Endothelial cell of umbilical vein (primary cell): Measurements from ENCODE around the gene MCOLN2. TPM values are rescaled to one million over a fixed set of nuclear protein-coding genes. Genes with fewer than 3 reads are reported as not detected.

ENCODE experiments used
- BruUV-seq: library from RNA; stranded (reverse); fragments of 400-500 nt; replicated peaks from 2 replicates; lab custom pipeline; 2021; lab: Mats Ljungman, UMichigan
- CTCF ChIA-PET: fragments of 300-600, 350-600 bp; sonication (Branson Sonifier 250); formaldehyde crosslinking; loops from one replicate; lab custom pipeline; 2021; ENCODE audit warnings: antibody characterized with exemption, inconsistent platforms; lab: Charles Lee
- POLR2A ChIA-PET: fragments of 300-600, 350-600 bp; sonication (Branson Sonifier 250); formaldehyde crosslinking; loops from one replicate; lab custom pipeline; 2021; ENCODE audit warnings: antibody characterized with exemption, inconsistent platforms; lab: Charles Lee
- DNase-seq: peaks from one replicate; pipeline ENCODE4 v3.0.0-alpha.2; 2011; ENCODE audit warnings: low read depth, low spot score
- FAIRE-seq: peaks from 2 replicates; lab custom pipeline; 2011; peaks lifted over from hg19 to GRCh38; lab: Jason Lieb, UNC
- H2AFZ ChIP-seq: 2 replicates; pipeline ENCODE4 v1.6.0; 2012; ENCODE audit warnings: low read depth, low read length, control low read depth, inconsistent platforms
- H3K27ac ChIP-seq: 2 replicates; pipeline ENCODE4 v1.5.1; 2011; ENCODE audit warnings: low read depth, mild to moderate bottlenecking, control low read depth, low read length, moderate library complexity; ENCODE audit not compliant: insufficient read depth
- H3K27me3 ChIP-seq, 2 experiments: 2 replicates each; pipeline versions ENCODE4 v1.6.0 to v1.6.1; 2011; ENCODE audit warnings: low read length in 2 of 2, mixed read lengths in 1 of 2; ENCODE audit not compliant: control insufficient read depth in 2 of 2, insufficient read depth in 2 of 2
- H3K36me3 ChIP-seq, 2 experiments: 2 replicates in 1 of 2; 3 replicates in 1 of 2; pipeline ENCODE4 v1.5.1; 2011; ENCODE audit warnings: low read length in 2 of 2, mild to moderate bottlenecking in 1 of 2, moderate library complexity in 1 of 2; ENCODE audit not compliant: control insufficient read depth in 2 of 2, insufficient read depth in 2 of 2; ENCODE audit errors: extremely low read depth in 1 of 2
- H3K4me1 ChIP-seq: 3 replicates; pipeline ENCODE4 v1.5.1; 2011; ENCODE audit warnings: mild to moderate bottlenecking, low read length; ENCODE audit not compliant: control insufficient read depth, insufficient read depth; ENCODE audit errors: extremely low read depth
- H3K4me2 ChIP-seq: 2 replicates; pipeline ENCODE4 v1.6.1; 2011; ENCODE audit warnings: low read length, control low read depth, mixed read lengths; ENCODE audit not compliant: insufficient read depth
- H3K4me3 ChIP-seq, 3 experiments: fragments of 200-600 bp in 1 of 3; sonication (generic), shearing (Covaris generic) in 1 of 3; replicated peaks in 1 of 3; 2 replicates each; pipeline ENCODE4 v1.5.1; 2011 to 2016; ENCODE audit warnings: control low read depth in 3 of 3, low read length in 3 of 3, mild to moderate bottlenecking in 2 of 3, inconsistent platforms in 1 of 3, low read depth in 1 of 3, moderate library complexity in 1 of 3; ENCODE audit not compliant: insufficient read depth in 1 of 3
- H3K79me2 ChIP-seq: 2 replicates; pipeline ENCODE4 v1.6.0; 2012; ENCODE audit warnings: low read length, inconsistent platforms; ENCODE audit not compliant: control insufficient read depth, insufficient read depth
- H3K9ac ChIP-seq: replicated peaks from 2 replicates; pipeline ENCODE3; 2011; ENCODE audit warnings: low read length, control low read depth; ENCODE audit not compliant: insufficient read depth; ENCODE audit errors: extremely low read depth
- H3K9me1 ChIP-seq: replicated peaks from 3 replicates; pipeline ENCODE4 v1.6.0; 2011; ENCODE audit warnings: mild to moderate bottlenecking, low read length; ENCODE audit not compliant: control insufficient read depth, insufficient read depth; ENCODE audit errors: extremely low read depth
- H3K9me3 ChIP-seq: replicated peaks from 2 replicates; pipeline ENCODE4 v1.5.1; 2012; ENCODE audit warnings: low read length, inconsistent platforms; ENCODE audit not compliant: control insufficient read depth, insufficient read depth
- H4K20me1 ChIP-seq: replicated peaks from 2 replicates; pipeline ENCODE3; 2011; ENCODE audit warnings: mild to moderate bottlenecking, low read length; ENCODE audit not compliant: control insufficient read depth, insufficient read depth; ENCODE audit errors: extremely low read depth
- CTCF ChIP-seq, 2 donors: IDR thresholded peaks; 1 replicate in 1 of 2; 2 replicates in 1 of 2; pipeline ENCODE4 v1.5.1; 2011; ENCODE audit warnings: low read length in 2 of 2, mild to moderate bottlenecking in 2 of 2, moderate library complexity in 2 of 2, control low read depth in 1 of 2, inconsistent platforms in 1 of 2, low read depth in 1 of 2; ENCODE audit not compliant: insufficient read depth in 1 of 2; ENCODE audit errors: extremely low read depth in 1 of 2
- EZH2 ChIP-seq: IDR thresholded peaks from 2 replicates; pipeline ENCODE4 v1.6.1; 2012; ENCODE audit warnings: borderline replicate concordance, low read depth, mild to moderate bottlenecking, moderate library complexity, low read length, inconsistent platforms; ENCODE audit not compliant: severe bottlenecking
- FOS ChIP-seq: IDR thresholded peaks from 2 replicates; pipeline ENCODE4 v1.6.1; 2011; ENCODE audit warnings: mild to moderate bottlenecking, low read length, moderate library complexity, borderline replicate concordance; ENCODE audit not compliant: insufficient read depth
- GATA2 ChIP-seq: IDR thresholded peaks from 2 replicates; pipeline ENCODE4 v1.7.0; 2011; ENCODE audit warnings: low read depth, mild to moderate bottlenecking, moderate library complexity, mixed read lengths, low read length; ENCODE audit not compliant: insufficient read length, insufficient read depth
- JUN ChIP-seq: IDR thresholded peaks from 2 replicates; pipeline ENCODE4 v1.6.1; 2011; ENCODE audit warnings: borderline replicate concordance, low read depth; ENCODE audit not compliant: insufficient read length, insufficient read depth
- MAX ChIP-seq: IDR thresholded peaks from 2 replicates; pipeline ENCODE4 v1.6.1; 2011; ENCODE audit not compliant: insufficient read depth, insufficient read length
- MYC ChIP-seq: IDR thresholded peaks from one replicate; pipeline ENCODE4 v1.6.1; 2011; ENCODE audit warnings: mild to moderate bottlenecking, low read depth, low read length
- POLR2A ChIP-seq: IDR thresholded peaks from 2 replicates; pipeline ENCODE4 v1.6.1; 2012; ENCODE audit warnings: low read depth, mild to moderate bottlenecking, control low read depth, low read length
- POLR2AphosphoS5 ChIP-seq: IDR thresholded peaks from 2 replicates; pipeline ENCODE4 v1.6.1; 2012; ENCODE audit warnings: low read depth, mild to moderate bottlenecking, control low read depth, low read length, moderate library complexity; ENCODE audit not compliant: insufficient read depth
- dilution Hi-C: fragments of 300-500 bp; cut with MboI; formaldehyde crosslinking; loops from one replicate; pipeline ENCODE4 v1.15.0; 2019; ENCODE audit warnings: low sequenced_read_pairs; ENCODE audit not compliant: extremely low pct_ligation_motif_present
- intact Hi-C: fragments of 100-400 bp; cut with micrococcal nuclease; formaldehyde crosslinking; loops from one replicate; pipeline ENCODE4 v1.10.0; 2022
- polyA plus RNA-seq, 4 experiments: library from polyadenylated mRNA; depleted of rRNA in 3 of 4; stranded (reverse) in 3 of 4; unstranded in 1 of 4; fragments of >200 nt; gene quantifications; 2 replicates each; pipeline versions ENCODE4 v1.2.1 to v1.2.3, GENCODE V29; 2011 to 2012; ENCODE audit warnings: missing spikeins in 1 of 4
- total RNA-seq: library from RNA; stranded (reverse); gene quantifications from 2 replicates; pipeline ENCODE4 v1.2.3, GENCODE V29; 2021

Gene MCOLN2
- total and polyA plus RNA-seq, 2 donors (not counting 3 experiments of a cell fraction or from before 2014, with no cell fraction given): not detected

DNA sequence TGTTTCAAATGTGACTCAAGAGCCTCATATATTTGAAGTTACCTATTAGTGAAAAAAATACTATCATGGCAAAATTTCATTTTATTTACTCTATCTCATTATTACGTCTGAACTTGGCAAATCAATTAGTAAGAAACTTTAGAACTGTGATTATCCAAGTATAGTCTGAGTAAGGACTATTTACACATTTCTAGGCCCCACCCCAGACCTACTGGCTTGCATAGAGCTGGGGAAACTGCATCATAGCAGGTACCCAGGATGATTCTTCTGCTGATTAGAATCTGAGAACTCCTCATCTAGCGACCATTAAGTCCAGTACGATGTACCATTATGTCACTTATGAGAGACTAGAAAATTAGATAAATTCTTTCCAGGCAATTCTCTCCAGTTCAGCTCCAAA lies 31.2 kb upstream of the MCOLN2 start:
- Histone ChIP-seq H3K9me3 (no peaks in the 10 kb centered on the region), H3K9ac (no peak overlapping the region), H3K9me1 (no peaks in the 10 kb centered on the region), H2AFZ (no peak overlapping the region), H3K27me3 (peaks cover 0 to 2% of the 10 kb centered on the region in 2 experiments), H3K4me2 (no peak overlapping the region), H3K4me1 (no peaks in the 10 kb centered on the region), H4K20me1 (no peaks in the 10 kb centered on the region), H3K27ac (no peak overlapping the region), H3K36me3 (no peaks in the 10 kb centered on the region), H3K4me3 (no peak overlapping the region), H3K79me2 (no peaks in the 10 kb centered on the region)
- intact Hi-C loops: no loop called here
- DNase-seq (no peak), FAIRE-seq (no peak)
- TF ChIP-seq POLR2AphosphoS5: no peak
- TF ChIP-seq CTCF (IDR thresholded peaks at IDR 0.05; ENCODE audit: extremely low read depth in 1 of 2, insufficient read depth in 1 of 2, low read depth in 1 of 2, low read length in 2 of 2): no peak
- no peak for TF ChIP-seq POLR2A
- TF ChIP-seq MAX: no peak
- no peak for TF ChIP-seq EZH2
- no peak for TF ChIP-seq JUN
- TF ChIP-seq MYC: no peak
- no peak for TF ChIP-seq GATA2
- TF ChIP-seq FOS: no peak
- ChIA-PET POLR2A (no interaction called here), CTCF (interaction anchor here (0.7 to 2.1 kb wide), 5 partner anchors 9 to 90 kb away, joined by 3 to 49 read pairs (median 5); no protein-coding TSS in a partner anchor)
- no TSS peak for BruUV-seq
- dilution Hi-C loops: no loop called here
